ENCODE results near the gene ACBD3.

DNA sequence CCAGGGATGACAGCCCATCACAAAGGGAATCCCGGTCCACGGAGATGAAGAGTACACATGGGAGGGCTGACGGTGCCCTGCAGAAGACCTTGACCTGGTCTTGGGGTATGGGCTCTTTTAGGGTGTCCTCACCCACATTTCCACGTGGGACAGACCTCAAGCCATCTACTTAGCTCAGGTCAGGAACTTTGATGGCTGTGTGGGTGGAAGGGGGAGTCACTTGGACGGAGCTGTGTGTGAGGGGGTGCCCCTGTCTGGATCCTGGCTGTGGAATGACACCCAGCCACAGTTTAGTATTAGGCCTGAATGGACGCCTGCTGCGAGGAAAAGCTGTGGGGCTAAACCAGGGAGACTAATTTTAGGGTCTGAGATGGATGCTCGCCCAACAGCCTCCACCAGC, 26.0 kb upstream of the ACBD3 start:
- TF ChIP-seq POLR2AphosphoS5 (IDR thresholded peaks at IDR 0.05; ENCODE audit: low read depth, low read length): no peak
- no peak for TF ChIP-seq POLR2A (IDR thresholded peaks at IDR 0.05; ENCODE audit: low read depth, low read length)
